OCI-LY1 (cell line): ENCODE data around the gene SF3B3.

Source experiments
- CTCF ChIP-seq: fragments of 200-600 bp; sonication (generic), shearing (Covaris generic); IDR thresholded peaks from 2 replicates; pipeline ENCODE4 v1.5.1; 2017; ENCODE audit warnings: mild to moderate bottlenecking, antibody characterized with exemption, low read length, moderate library complexity, mixed read lengths
- EZH2 ChIP-seq: fragments of 200-600 bp; sonication (generic), shearing (Covaris generic); IDR thresholded peaks from 2 replicates; pipeline ENCODE4 v1.8.0; 2017; ENCODE audit warnings: borderline replicate concordance, mixed run types, mild to moderate bottlenecking, antibody characterized with exemption, low read length, moderate library complexity, mixed read lengths

- no peak for TF ChIP-seq EZH2
- no peak for TF ChIP-seq CTCF
Observed at GRCh38 chr16:70534971-70535370, 11.4 kb downstream of the SF3B3 start.
